ENCODE results near the gene ABLIM3.
"Not testable (repeated sequence)": the region's sequence is repeated elsewhere in the genome, so short reads cannot be mapped to it uniquely, and the experiment has no call there.

Gene ABLIM3

GRCh38 chr5:149160291-149160787, 19.0 kb downstream of the ABLIM3 start:
- no peak for DNase-seq

GRCh38 chr5:149161026-149161687, 19.9 kb downstream of the ABLIM3 start:
- DNase-seq = no peak

- no peak for DNase-seq
Measured at GRCh38 chr5:149161850-149162249, 20.6 kb downstream of the ABLIM3 start.

DNA sequence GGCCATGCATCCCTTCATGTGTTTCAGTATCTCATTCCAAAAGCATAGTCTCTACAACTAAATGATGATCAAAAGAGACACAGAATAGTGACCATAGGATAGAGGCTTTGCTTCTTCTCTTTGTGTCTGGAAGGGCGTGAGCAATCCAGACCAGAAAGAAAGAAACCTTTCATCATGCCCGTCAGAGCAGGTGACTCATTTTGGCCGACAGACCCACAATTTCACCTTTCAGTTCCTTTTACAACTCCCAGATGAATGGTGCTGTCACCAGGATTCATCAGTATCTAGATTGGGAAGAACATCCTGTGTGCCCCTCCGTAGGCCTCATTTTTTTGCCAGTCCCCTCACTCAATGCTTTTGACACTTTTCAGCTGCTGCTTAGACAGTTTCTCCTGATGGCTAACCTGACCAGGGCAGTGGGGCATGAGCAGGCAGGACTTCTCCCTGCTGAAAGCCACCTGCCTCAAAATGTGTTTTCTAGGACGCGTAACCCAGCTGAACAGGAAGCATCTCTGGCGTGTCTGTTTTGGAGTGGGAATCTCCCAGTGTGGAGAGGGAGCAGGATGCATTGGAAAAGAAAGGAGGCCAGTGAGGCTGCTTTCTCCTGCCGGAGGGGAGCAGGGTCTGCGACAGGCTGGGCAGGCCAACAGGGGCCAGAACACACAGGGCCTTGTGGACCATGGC, 21.2 kb downstream of the ABLIM3 start:
- no peak for DNase-seq

GRCh38 chr5:149164731-149165130, 23.4 kb downstream of the ABLIM3 start:
- no peak for DNase-seq

- no peak for DNase-seq
Measured at GRCh38 chr5:149166128-149166527, 24.8 kb downstream of the ABLIM3 start.

- no peak for DNase-seq
Measured at GRCh38 chr5:149166591-149167100, 25.4 kb downstream of the ABLIM3 start.

GRCh38 chr5:149168276-149168906, 27.1 kb downstream of the ABLIM3 start:
- no peak for DNase-seq

DNA sequence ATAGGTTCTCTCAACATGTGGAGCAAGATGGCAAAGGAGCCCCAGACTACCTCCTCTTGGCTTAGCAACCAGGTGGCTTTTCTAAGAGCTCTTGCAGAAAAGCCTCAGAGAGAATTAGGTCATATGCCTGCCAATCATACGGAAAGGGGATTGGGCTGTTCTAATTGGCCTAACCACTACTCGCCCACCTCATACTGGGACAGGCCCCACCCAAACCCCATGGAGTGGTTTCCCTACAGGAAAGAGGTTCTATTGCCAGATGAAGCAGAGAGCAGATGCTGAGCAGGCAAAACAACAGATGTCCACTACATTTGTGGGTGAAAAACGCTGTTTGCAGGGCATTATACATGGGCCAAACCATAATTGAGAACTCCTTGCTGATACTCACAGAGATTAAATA, 29.0 kb downstream of the ABLIM3 start:
- DNase-seq = no peak

GRCh38 chr5:149172261-149172660, 31.0 kb downstream of the ABLIM3 start:
- no peak for DNase-seq

- no peak for DNase-seq
Measured at GRCh38 chr5:149172709-149173505, 31.6 kb downstream of the ABLIM3 start.

DNA sequence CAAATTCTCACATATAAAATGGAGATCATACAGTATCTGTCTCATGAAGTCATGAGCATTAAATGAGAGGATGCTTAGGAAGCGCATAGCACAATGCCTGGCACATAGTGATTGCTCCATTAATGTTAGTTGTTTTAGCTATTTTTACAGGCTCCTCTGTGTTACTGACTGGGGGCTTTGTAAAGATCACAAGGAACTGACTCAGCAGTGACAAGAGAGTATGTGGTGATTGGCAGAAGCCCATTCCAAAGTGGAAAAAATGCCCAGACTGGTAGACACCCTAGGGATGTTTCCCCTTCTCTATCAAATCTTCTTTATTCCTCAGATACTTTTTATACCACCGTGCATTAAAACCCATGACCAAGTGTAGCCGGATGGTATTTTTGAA, 33.5 kb downstream of the ABLIM3 start:
- no peak for DNase-seq

DNA sequence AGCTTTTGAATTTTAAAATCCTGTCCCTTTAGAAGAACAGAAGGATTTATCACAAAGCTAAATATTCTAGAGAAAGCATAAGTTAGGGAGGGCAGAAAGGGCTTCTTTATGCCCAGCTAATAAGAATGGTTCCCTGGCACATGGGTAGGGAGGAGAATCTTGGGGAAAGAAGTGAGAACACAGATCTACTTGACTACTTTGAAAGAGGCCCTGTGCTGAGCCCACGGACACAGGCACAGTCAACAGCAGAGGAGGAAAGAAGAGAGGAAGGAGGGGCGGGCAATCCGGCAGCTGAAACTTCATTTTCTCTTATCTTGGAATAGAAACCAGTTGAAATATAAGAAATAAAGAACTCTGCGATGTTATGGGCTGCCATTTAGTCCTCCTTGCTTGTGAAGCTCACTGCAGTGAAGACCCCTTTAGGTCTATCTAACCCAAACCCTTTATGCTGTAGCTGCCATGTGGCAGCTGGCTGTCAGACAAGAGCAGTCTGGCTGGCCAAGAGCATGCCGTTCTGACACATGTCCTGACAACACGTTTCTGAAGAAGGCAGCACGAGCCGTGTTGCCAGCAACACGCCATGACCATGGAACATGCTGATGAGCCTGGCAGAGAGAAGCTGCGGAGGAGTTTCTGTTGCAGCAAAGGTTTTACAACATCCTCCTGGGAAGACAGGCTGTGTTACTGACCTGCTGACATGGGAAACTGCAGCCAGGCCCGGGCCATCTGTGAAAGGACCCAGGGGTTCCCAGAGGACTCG, 34.2 kb downstream of the ABLIM3 start:
- DNase-seq = no peak

DNA sequence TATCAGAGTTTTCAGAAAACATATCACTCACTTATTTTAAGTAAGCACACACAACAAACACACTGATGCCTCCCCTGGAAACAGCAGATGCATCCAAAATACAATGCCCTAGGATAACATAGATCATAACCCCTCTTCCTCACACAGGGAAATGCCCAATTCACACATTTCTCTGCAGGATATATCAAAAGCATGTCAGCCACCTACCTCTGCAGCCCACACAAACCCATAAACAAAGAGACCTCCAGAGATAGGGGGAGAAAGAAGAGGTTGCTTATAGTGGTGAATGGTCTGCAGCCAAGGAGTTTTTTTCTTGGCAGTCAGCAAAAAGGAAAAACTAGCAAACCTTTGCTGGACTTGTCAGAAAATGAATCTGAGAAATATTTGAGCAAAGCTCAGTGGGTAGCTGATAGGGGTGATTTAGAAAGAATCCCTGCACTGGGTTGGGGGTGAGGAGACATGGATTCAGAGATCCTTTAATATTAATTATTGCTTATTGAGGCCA, 36.1 kb downstream of the ABLIM3 start:
- no peak for DNase-seq

- DNase-seq = no peak
Measured at GRCh38 chr5:149177911-149178565, 36.7 kb downstream of the ABLIM3 start.

DNA sequence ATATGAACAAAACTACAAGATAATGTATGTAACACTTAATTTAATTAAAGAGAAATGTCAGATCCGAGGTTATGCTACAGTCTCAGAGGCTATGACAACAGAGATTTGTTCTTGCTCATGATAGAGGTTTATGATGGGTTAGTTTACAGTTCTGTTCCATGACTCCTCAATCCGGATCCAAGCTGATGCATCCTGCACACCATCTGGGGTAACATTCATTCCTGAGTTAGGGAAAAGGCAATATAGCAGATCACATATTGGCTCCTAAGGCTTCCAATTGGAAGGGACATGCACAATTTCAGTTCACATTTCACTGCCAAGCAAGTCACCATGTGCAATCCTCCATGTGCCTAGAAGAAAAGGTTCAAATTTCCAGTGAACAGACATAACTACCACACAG, 40.4 kb downstream of the ABLIM3 start:
- no peak for DNase-seq

DNA sequence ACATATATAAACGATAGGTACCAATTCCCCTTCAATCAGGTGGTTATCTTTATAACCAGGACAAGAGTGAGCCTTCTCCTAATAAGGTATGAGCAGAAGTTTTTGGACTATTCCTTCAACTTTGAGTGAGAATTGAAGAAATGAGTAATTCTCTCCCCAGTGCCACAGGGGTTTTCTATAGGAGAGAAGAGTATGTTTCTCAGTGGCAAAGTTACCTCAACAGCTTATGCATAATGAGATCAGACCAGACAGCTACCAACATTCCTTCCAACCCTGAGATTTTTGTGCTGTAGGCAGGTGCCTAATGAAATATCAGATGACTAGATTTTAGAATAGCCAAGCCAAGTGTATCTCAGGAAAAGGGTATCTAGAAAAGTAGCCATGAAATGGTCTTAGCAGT, 40.9 kb downstream of the ABLIM3 start:
- DNase-seq = no peak

GRCh38 chr5:149185067-149185466, 43.8 kb downstream of the ABLIM3 start:
- DNase-seq = no peak

DNA sequence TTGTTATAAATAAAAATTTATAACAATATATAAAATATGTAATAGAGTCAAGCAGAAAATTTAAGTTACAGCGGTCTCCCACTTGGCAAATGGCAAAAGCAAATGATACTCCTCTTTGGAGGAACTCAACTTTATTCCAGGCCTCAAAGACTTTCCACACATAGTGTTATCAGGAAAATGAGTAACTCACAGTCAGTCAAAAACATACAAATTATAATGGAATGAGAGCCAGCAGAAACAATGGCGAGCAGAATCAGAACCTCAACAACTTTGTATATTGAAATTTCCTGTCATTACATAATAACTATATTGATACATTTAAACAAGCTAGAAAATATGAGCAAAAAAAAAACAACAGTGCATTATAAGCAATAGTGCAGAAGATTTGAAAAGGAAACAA, 45.2 kb downstream of the ABLIM3 start:
- DNase-seq = no peak

GRCh38 chr5:149187617-149188016, 46.3 kb downstream of the ABLIM3 start:
- DNase-seq = not testable (repeated sequence)

DNA sequence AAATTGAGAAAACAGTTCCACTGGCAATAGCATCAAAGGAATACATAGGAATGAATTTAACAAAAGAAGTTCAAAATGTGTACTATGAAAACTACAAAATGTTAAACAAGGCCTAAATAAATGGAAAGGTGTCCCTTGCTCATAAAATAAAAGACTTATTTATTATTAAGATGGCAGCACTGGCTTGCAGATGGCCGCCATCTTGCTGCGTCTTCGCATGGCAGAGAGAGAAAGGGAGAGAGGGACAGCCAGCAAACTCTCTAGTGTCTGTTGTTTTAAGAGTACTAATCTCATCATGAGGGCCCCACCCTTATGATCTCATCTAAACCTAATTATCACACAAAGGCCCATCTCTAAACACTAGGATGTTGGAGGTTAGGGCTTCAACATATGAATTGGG, 47.1 kb downstream of the ABLIM3 start:
- DNase-seq = no peak

Data from RPMI8226 (cell line).